ENCODE measurements around the gene HPS5. TPM values are rescaled to one million over a fixed set of nuclear protein-coding genes. Genes with fewer than 3 reads are reported as not detected.

Gene HPS5
- total and polyA plus RNA-seq, 2 of the 13 experiments (the other 11 are each of a cell fraction or from before 2014, with no cell fraction given), result 6.6 to 25.5 TPM

- H3K9me3 ChIP-seq (ENCODE audit: low read length), result no peaks in the 10 kb centered on the region
- peak within 1 kb of the TSS; percentile 28 to 53 (median 32); a peak in 4 of 6 replicates for H3K4me3 ChIP-seq (replicated peaks in 1 of 3; ENCODE audit: insufficient read depth in 1 of 3, low read depth in 2 of 3, low read length in 3 of 3)
- no TSS peak for BruUV-seq (replicated peaks)
- 0% methylated on average over 2 of the region's 2 CpGs for WGBS (ENCODE audit: low lambda C conversion rate)
- H3K79me2 ChIP-seq (ENCODE audit: insufficient read depth, low read length), result peaks cover 13% of the 10 kb centered on the region
- CTCF ChIA-PET (ENCODE audit: low intra/inter-chr PET ratio, low total read pairs), result no interaction called here
- no peaks in the 10 kb centered on the region for H4K20me1 ChIP-seq (ENCODE audit: insufficient read depth, low read length)
- H2AFZ ChIP-seq (ENCODE audit: low read length), result no peak within 1 kb of the TSS
- H3K27ac ChIP-seq (ENCODE audit: extremely low read length, insufficient read depth, low read length), result peak within 1 kb of the TSS; percentile 72
- FAIRE-seq, result peak; percentile 23
- H3K36me3 ChIP-seq (replicated peaks in 1 of 2; ENCODE audit: control insufficient read depth in 1 of 2, insufficient read depth in 2 of 2, low read length in 2 of 2), result no peaks in the 10 kb centered on the region
- DNase-seq (ENCODE audit: low spot score), result peak; percentile 85
- in situ Hi-C loops (cut with HindIII; ENCODE audit: extremely low pct_ligation_motif_present, low pct_unique_long_range_greater_than_20kb), result no loop called here
- H3K4me1 ChIP-seq (ENCODE audit: insufficient read depth, low read length), result peaks cover 93% of the 10 kb centered on the region
- H3K9ac ChIP-seq (ENCODE audit: insufficient read depth, low read depth, low read length), result peak within 1 kb of the TSS; percentile 56
- POLR2A ChIA-PET, result interaction anchor here (0.6 to 4.8 kb wide), 3 partner anchors 12 to 290 kb away, joined by 3 to 37 read pairs (median 3); partner anchors contain the start of gene TSG101
- intact Hi-C loops (cut with micrococcal nuclease; ENCODE audit: unreplicated experiment), result loop anchor here (10.0 kb wide), 1 partner anchor 88 kb away; the partner anchor contains the start of genes GTF2H1 and HPS5
- peak; percentile 85 for ATAC-seq
- H3K27me3 ChIP-seq (ENCODE audit: control insufficient read depth in 1 of 2, insufficient read depth in 2 of 2, low read length in 2 of 2), result no peaks in the 10 kb centered on the region
- H3K4me2 ChIP-seq (ENCODE audit: low read depth, low read length), result peak within 1 kb of the TSS; percentile 71
- TF ChIP-seq BRF2 (CRISPR knock-in tag; IDR thresholded peaks at IDR 0.05) (no peak), NR2F2 (IDR thresholded peaks at IDR 0.05; ENCODE audit: borderline replicate concordance, low read depth) (no peak), EP300 (IDR thresholded peaks at IDR 0.05; ENCODE audit: low read depth in 2 of 2, low read length in 2 of 2) (peak in 1 of 2 experiments; percentile 84; a peak in 2 of 4 replicates), EP300 (CRISPR knock-in tag; IDR thresholded peaks at IDR 0.05; ENCODE audit: borderline replicate concordance) (no peak), ZHX2 (IDR thresholded peaks at IDR 0.05; ENCODE audit: low read depth) (no peak), ZHX2 (CRISPR knock-in tag; IDR thresholded peaks at IDR 0.05; ENCODE audit: borderline replicate concordance) (no peak), ZNF207 (IDR thresholded peaks at IDR 0.05; ENCODE audit: borderline replicate concordance) (no peak), SUZ12 (IDR thresholded peaks at IDR 0.05; ENCODE audit: low read depth, low read length) (no peak), PAX8 (CRISPR knock-in tag; IDR thresholded peaks at IDR 0.05; ENCODE audit: borderline replicate concordance) (no peak), ZNF17 (CRISPR knock-in tag; IDR thresholded peaks at IDR 0.05) (no peak), HHEX (CRISPR knock-in tag; IDR thresholded peaks at IDR 0.05) (no peak), REST (IDR thresholded peaks at IDR 0.05; ENCODE audit: borderline replicate concordance in 1 of 2, low read depth in 1 of 2, low read length in 2 of 2) (0 out of 4 replicates have a peak, but pooled peaks of 1 of the 2 experiments have one; percentile 43), ZSCAN20 (CRISPR knock-in tag; IDR thresholded peaks at IDR 0.05; ENCODE audit: borderline replicate concordance) (no peak)
These were observed 85.1 kb downstream of the HPS5 start, which contains the start of gene SAA4 for GRCh38 chr11:18236664-18237356. Gene SAA4, minus strand, starts transcription at chr11:18236802. Its CDS starts 876 bp downstream, at chr11:18235926.
